Progenitor cell of endocrine pancreas (in vitro differentiated cells): ENCODE results near the gene PXK. TPM values are rescaled to one million over a fixed set of nuclear protein-coding genes. Genes with fewer than 3 reads are reported as not detected.

Source experiments
- DNase-seq: peaks from one replicate; pipeline ENCODE4 v3.0.0; 2021; ENCODE audit warnings: low spot score; ENCODE audit not compliant: unreplicated experiment
- H3K27ac Mint-ChIP-seq: 2 replicates; pipeline ENCODE4 v1.8.0; 2021; ENCODE audit warnings: mild to moderate bottlenecking, moderate library complexity, mixed read lengths
- H3K27me3 Mint-ChIP-seq: 2 replicates; pipeline ENCODE4 v1.8.0; 2021; ENCODE audit warnings: mixed read lengths
- H3K36me3 Mint-ChIP-seq: 2 replicates; pipeline ENCODE4 v1.8.0; 2022; ENCODE audit warnings: mixed read lengths; ENCODE audit not compliant: insufficient read depth
- H3K4me1 Mint-ChIP-seq: 2 replicates; pipeline ENCODE4 v1.8.0; 2021; ENCODE audit warnings: low read depth, mixed read lengths
- H3K4me3 Mint-ChIP-seq: 2 replicates; pipeline ENCODE4 v1.8.0; 2021; ENCODE audit warnings: low read depth, mild to moderate bottlenecking, moderate library complexity, mixed read lengths
- H3K9me3 Mint-ChIP-seq: 2 replicates; pipeline ENCODE4 v1.8.0; 2021; ENCODE audit warnings: low read depth, mixed read lengths
- total RNA-seq: library from RNA; stranded (reverse); gene quantifications from 2 replicates; pipeline ENCODE4 v1.2.1, GENCODE V29; 2021
- TF ChIP-seq, protein P1 (sequence below): fragments of 200-600 bp; sonication (generic); IDR thresholded peaks from one replicate; pipeline ENCODE4 v1.5.0; 2021; ENCODE audit warnings: antibody characterized with exemption, mild to moderate bottlenecking; ENCODE audit not compliant: unreplicated experiment

PXK gene
- total RNA-seq, 1 donor from 2014 or later = 12.5 TPM

GRCh38 chr3:58387650-58388546 is 55.2 kb downstream of the PXK start:
- Mint-ChIP-seq H3K9me3 (no peaks in the 10 kb centered on the region), H3K36me3 (no peaks in the 10 kb centered on the region), H3K4me1 (peaks cover 17% of the 10 kb centered on the region), H3K27ac (peak overlapping the region; percentile 49), H3K4me3 (no peak overlapping the region), H3K27me3 (no peaks in the 10 kb centered on the region)
- no peak for DNase-seq
- TF ChIP-seq, protein P1, sequence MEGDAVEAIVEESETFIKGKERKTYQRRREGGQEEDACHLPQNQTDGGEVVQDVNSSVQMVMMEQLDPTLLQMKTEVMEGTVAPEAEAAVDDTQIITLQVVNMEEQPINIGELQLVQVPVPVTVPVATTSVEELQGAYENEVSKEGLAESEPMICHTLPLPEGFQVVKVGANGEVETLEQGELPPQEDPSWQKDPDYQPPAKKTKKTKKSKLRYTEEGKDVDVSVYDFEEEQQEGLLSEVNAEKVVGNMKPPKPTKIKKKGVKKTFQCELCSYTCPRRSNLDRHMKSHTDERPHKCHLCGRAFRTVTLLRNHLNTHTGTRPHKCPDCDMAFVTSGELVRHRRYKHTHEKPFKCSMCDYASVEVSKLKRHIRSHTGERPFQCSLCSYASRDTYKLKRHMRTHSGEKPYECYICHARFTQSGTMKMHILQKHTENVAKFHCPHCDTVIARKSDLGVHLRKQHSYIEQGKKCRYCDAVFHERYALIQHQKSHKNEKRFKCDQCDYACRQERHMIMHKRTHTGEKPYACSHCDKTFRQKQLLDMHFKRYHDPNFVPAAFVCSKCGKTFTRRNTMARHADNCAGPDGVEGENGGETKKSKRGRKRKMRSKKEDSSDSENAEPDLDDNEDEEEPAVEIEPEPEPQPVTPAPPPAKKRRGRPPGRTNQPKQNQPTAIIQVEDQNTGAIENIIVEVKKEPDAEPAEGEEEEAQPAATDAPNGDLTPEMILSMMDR = no peak

- H3K36me3 Mint-ChIP-seq = no peaks in the 10 kb centered on the region
- no peak overlapping the region for H3K4me3 Mint-ChIP-seq
Observed at GRCh38 chr3:58388550-58389091, 55.9 kb downstream of the PXK start.

DNA sequence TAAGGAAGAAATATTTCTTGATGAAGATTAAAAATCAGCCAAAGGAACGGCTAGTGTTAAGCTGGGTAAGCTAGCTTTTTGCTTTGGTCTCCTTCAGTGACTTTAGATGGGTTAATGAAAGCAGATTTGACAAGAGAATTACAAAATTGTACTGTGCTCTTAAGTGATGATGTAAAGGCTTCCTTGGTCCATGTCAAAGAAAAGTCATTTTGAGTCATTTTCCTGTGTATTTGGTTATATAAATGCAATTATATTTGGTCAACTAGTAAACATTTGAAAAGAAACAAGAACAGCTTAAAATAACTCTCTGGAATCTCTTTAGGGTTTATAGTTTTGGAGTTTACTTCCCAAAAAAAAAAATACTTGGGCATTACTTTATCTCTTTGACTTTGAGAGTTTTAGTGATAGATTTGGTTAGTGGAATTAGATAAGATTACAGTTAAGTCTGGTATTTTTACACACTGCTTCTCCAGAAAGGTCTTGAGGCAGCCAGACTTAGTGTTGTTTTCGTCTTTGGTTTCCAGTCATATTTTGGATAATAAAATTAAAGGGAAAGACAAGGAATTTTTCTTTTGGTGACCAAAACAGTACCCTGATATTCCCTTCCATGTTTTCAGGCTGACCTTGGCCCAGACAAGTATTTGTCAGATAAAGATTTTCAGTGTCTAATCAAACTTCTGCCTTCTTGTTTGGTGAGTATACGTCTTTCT is 58.6 kb downstream of the PXK start:
- H3K4me1 Mint-ChIP-seq = peaks cover 17% of the 10 kb centered on the region
- no peak overlapping the region for H3K4me3 Mint-ChIP-seq
- no peaks in the 10 kb centered on the region for H3K9me3 Mint-ChIP-seq
- TF ChIP-seq, protein P1 = no peak
- H3K27me3 Mint-ChIP-seq = no peaks in the 10 kb centered on the region
- H3K36me3 Mint-ChIP-seq = no peaks in the 10 kb centered on the region
- no peak for DNase-seq
- H3K27ac Mint-ChIP-seq = no peak overlapping the region

More at GRCh38 chr3:58388550-58389091, 55.9 kb downstream of the PXK start:
- no peaks in the 10 kb centered on the region for H3K27me3 Mint-ChIP-seq
- peak overlapping the region; percentile 49 for H3K27ac Mint-ChIP-seq
- H3K4me1 Mint-ChIP-seq = peaks cover 17% of the 10 kb centered on the region
- no peak for DNase-seq
- H3K9me3 Mint-ChIP-seq = no peaks in the 10 kb centered on the region
- TF ChIP-seq, protein P1 = no peak

GRCh38 chr3:58392181-58392580 is 59.5 kb downstream of the PXK start:
- H3K4me3 Mint-ChIP-seq = no peak overlapping the region
- H3K27ac Mint-ChIP-seq = no peak overlapping the region
- peaks cover 2% of the 10 kb centered on the region for H3K36me3 Mint-ChIP-seq
- no peaks in the 10 kb centered on the region for H3K27me3 Mint-ChIP-seq
- no peaks in the 10 kb centered on the region for H3K9me3 Mint-ChIP-seq
- DNase-seq = no peak
- TF ChIP-seq, protein P1 = no peak
- H3K4me1 Mint-ChIP-seq = peaks cover 17% of the 10 kb centered on the region

GRCh38 chr3:58394339-58394738 is 61.6 kb downstream of the PXK start:
- H3K9me3 Mint-ChIP-seq = no peaks in the 10 kb centered on the region
- H3K4me1 Mint-ChIP-seq = peaks cover 10% of the 10 kb centered on the region
- peaks cover 8% of the 10 kb centered on the region for H3K36me3 Mint-ChIP-seq
- no peak for DNase-seq
- H3K27ac Mint-ChIP-seq = no peak overlapping the region
- TF ChIP-seq, protein P1 = no peak
- no peaks in the 10 kb centered on the region for H3K27me3 Mint-ChIP-seq
- H3K4me3 Mint-ChIP-seq = no peak overlapping the region
